HepG2 (cell line): ENCODE data around the gene FITM1. TPM values are rescaled to one million over a fixed set of nuclear protein-coding genes. Genes with fewer than 3 reads are reported as not detected.
A peak's percentile ranks its signal among the peaks of the same experiment; 100 is the strongest.

Experiments
- ATF7-NPFF ChIP-seq: sonication (generic); formaldehyde crosslinking; IDR thresholded peaks from 2 replicates; pipeline ENCODE4 v1.8.1; 2023; ENCODE audit warnings: mild to moderate bottlenecking, low read depth, missing genetic modification reagents, moderate library complexity
- CBFB ChIP-seq: sonication (generic); formaldehyde crosslinking; IDR thresholded peaks from 2 replicates; pipeline ENCODE4 v1.4.0; 2020; ENCODE audit warnings: missing genetic modification reagents
- KAT8 ChIP-seq: IDR thresholded peaks from 2 replicates; pipeline ENCODE4 v1.6.1; 2016; ENCODE audit warnings: missing genetic modification reagents, missing compliant biosample characterization
- NR1H2 ChIP-seq: sonication (generic); formaldehyde crosslinking; IDR thresholded peaks from 2 replicates; pipeline ENCODE4 v1.8.1; 2022; ENCODE audit warnings: low read depth, missing genetic modification reagents, borderline replicate concordance
- NRL ChIP-seq: sonication (generic); formaldehyde crosslinking; IDR thresholded peaks from 2 replicates; pipeline ENCODE4 v1.5.0; 2020; ENCODE audit warnings: missing genetic modification reagents, mild to moderate bottlenecking, moderate library complexity, borderline replicate concordance
- RAD21 ChIP-seq: fragments of 450-650 bp; formaldehyde crosslinking; IDR thresholded peaks from 2 replicates; pipeline ENCODE4 v1.5.0; 2020; ENCODE audit warnings: mild to moderate bottlenecking
- SNRNP70 ChIP-seq: fragments of 200-400 bp; formaldehyde crosslinking; IDR thresholded peaks from 2 replicates; pipeline ENCODE4 v1.6.1; 2017; ENCODE audit warnings: mild to moderate bottlenecking, low read depth, low read length, moderate library complexity
- SOX13 ChIP-seq, 3 experiments: fragments of 450-650 bp in 1 of 3; sonication (generic) in 1 of 3; formaldehyde crosslinking in 1 of 3; IDR thresholded peaks in 2 of 3; conservative IDR thresholded peaks in 1 of 3; 2 replicates each; pipeline versions ENCODE4 v1.5.0 to v1.6.1; 2016 to 2020; ENCODE audit warnings: antibody characterized with exemption in 1 of 3, mild to moderate bottlenecking in 1 of 3, missing compliant biosample characterization in 1 of 3, missing genetic modification reagents in 1 of 3, moderate library complexity in 1 of 3
- WIZ ChIP-seq: sonication (generic); formaldehyde crosslinking; IDR thresholded peaks from 2 replicates; pipeline ENCODE4 v1.5.1; 2020; ENCODE audit warnings: mild to moderate bottlenecking, missing genetic modification reagents
- ZBTB38 ChIP-seq: sonication (generic); formaldehyde crosslinking; IDR thresholded peaks from 2 replicates; pipeline ENCODE4 v1.5.1; 2020; ENCODE audit warnings: mild to moderate bottlenecking, missing genetic modification reagents
- ZMYM4 ChIP-seq: sonication (generic); formaldehyde crosslinking; IDR thresholded peaks from 2 replicates; pipeline ENCODE4 v1.8.1; 2023; ENCODE audit warnings: mild to moderate bottlenecking, missing genetic modification reagents
- ZNF383 ChIP-seq: sonication (generic); formaldehyde crosslinking; IDR thresholded peaks from 2 replicates; pipeline ENCODE4 v1.4.0; 2020; ENCODE audit warnings: missing genetic modification reagents, mild to moderate bottlenecking, borderline replicate concordance
- ZNF550 ChIP-seq: sonication (generic); formaldehyde crosslinking; IDR thresholded peaks from 2 replicates; pipeline ENCODE4 v1.4.0; 2020; ENCODE audit warnings: mild to moderate bottlenecking, missing genetic modification reagents, borderline replicate concordance
- ZNF83 ChIP-seq: sonication (generic); formaldehyde crosslinking; IDR thresholded peaks from 2 replicates; pipeline ENCODE4 v1.4.0; 2020; ENCODE audit warnings: missing genetic modification reagents, mild to moderate bottlenecking, borderline replicate concordance
- ZNF841 ChIP-seq: sonication (generic); formaldehyde crosslinking; IDR thresholded peaks from 2 replicates; pipeline ENCODE4 v1.8.1; 2023; ENCODE audit warnings: missing genetic modification reagents, borderline replicate concordance
- polyA plus RNA-seq, 8 experiments: library from polyadenylated mRNA; depleted of rRNA in 3 of 8; stranded (reverse) in 7 of 8; unstranded in 1 of 8; fragments of >200 nt; fragmentation: Illumina TruSeq in 4 of 8; extraction: Trizol in 4 of 8; gene quantifications; 2 replicates each; pipeline versions ENCODE4 v1.2.1 to v1.2.3, GENCODE V29; 2011 to 2016; ENCODE audit warnings: low read depth in 4 of 8, missing spikeins in 1 of 8, mixed read lengths in 1 of 8; ENCODE audit not compliant: insufficient read depth in 1 of 8
- total RNA-seq, 5 experiments: library from RNA; depleted of rRNA; stranded (reverse); fragments of >200 nt; fragmentation: Illumina TruSeq; extraction: Trizol; gene quantifications; 2 replicates each; pipeline ENCODE4 v1.2.3, GENCODE V29; 2016; ENCODE audit warnings: low read depth in 1 of 5
- TF ChIP-seq, protein P1 (sequence below): IDR thresholded peaks from 2 replicates; pipeline ENCODE4 v1.6.1; 2016; ENCODE audit warnings: low read depth, missing genetic modification reagents, missing compliant biosample characterization
- TF ChIP-seq, protein P2 (sequence below): sonication (generic); formaldehyde crosslinking; IDR thresholded peaks from 2 replicates; pipeline ENCODE4 v1.8.1; 2023; ENCODE audit warnings: mild to moderate bottlenecking, inconsistent platforms, moderate library complexity, missing genetic modification reagents, borderline replicate concordance
- TF ChIP-seq, protein P3 (sequence below): sonication (generic); formaldehyde crosslinking; IDR thresholded peaks from 2 replicates; pipeline ENCODE4 v1.5.1; 2020; ENCODE audit warnings: mild to moderate bottlenecking, missing genetic modification reagents, moderate library complexity

FITM1 gene
- total and polyA plus RNA-seq, 2 of the 13 experiments (the other 11 are each of a cell fraction or from before 2014, with no cell fraction given), result 2.7 to 5.8 TPM

DNA sequence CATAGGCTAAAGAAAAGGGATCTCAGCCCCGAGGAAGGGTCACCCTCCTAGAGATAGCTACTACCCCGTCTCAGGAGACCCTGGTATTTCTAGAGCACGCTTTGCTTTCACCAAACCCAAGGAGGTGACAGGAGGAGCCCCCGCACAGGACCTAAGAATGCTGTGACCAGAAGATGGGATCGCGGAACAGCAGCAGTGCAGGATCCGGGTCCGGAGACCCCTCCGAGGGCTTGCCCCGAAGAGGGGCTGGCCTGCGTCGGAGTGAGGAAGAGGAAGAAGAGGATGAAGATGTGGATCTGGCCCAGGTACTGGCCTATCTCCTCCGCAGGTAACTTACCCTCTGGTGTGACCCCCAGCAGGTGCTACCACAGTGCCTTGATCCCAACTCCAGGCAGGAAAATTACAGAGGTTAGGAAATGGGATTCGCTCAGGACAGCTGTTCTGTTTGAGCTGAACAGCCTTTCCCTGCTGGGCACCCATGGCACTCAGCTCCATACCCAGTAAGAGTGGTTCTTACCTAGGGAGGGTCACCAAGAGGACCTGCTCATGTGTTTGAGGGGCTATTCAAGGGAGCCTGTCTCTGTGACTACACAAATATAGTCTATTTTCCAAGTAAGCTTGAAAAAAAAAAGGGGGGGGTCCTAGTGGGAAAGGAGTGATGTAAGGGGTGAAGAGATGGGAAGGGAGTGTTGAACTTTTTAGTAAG is 14.9 kb upstream of the FITM1 start (continued):
- TF ChIP-seq ATF7-NPFF (CRISPR knock-in tag) (peak; percentile 64; the same call in 1 of the 2 replicates), NRL (CRISPR knock-in tag) (peak; percentile 90), NR1H2 (CRISPR knock-in tag) (no peak), CBFB (CRISPR knock-in tag) (no peak), RAD21 (CRISPR knock-in tag) (no peak), ZBTB38 (no peak; the same call in 1 of the 2 replicates), KAT8 (CRISPR knock-in tag) (no peak), WIZ (no peak), ZNF550 (0 out of 2 replicates have a peak, but pooled peaks have one; percentile 68), ZMYM4 (CRISPR knock-in tag) (no peak), SNRNP70 (no peak), ZNF841 (CRISPR knock-in tag) (no peak), ZNF83 (CRISPR knock-in tag) (0 out of 2 replicates have a peak, but pooled peaks have one; percentile 91), ZNF383 (CRISPR knock-in tag) (no peak), SOX13 (IDR thresholded peaks at IDR 0.05) (no peak), SOX13 (CRISPR knock-in tag; conservative IDR thresholded peaks at IDR 0.05 in 1 of 2, IDR thresholded peaks at IDR 0.05 in 1 of 2) (no peak)
- TF ChIP-seq, protein P1, sequence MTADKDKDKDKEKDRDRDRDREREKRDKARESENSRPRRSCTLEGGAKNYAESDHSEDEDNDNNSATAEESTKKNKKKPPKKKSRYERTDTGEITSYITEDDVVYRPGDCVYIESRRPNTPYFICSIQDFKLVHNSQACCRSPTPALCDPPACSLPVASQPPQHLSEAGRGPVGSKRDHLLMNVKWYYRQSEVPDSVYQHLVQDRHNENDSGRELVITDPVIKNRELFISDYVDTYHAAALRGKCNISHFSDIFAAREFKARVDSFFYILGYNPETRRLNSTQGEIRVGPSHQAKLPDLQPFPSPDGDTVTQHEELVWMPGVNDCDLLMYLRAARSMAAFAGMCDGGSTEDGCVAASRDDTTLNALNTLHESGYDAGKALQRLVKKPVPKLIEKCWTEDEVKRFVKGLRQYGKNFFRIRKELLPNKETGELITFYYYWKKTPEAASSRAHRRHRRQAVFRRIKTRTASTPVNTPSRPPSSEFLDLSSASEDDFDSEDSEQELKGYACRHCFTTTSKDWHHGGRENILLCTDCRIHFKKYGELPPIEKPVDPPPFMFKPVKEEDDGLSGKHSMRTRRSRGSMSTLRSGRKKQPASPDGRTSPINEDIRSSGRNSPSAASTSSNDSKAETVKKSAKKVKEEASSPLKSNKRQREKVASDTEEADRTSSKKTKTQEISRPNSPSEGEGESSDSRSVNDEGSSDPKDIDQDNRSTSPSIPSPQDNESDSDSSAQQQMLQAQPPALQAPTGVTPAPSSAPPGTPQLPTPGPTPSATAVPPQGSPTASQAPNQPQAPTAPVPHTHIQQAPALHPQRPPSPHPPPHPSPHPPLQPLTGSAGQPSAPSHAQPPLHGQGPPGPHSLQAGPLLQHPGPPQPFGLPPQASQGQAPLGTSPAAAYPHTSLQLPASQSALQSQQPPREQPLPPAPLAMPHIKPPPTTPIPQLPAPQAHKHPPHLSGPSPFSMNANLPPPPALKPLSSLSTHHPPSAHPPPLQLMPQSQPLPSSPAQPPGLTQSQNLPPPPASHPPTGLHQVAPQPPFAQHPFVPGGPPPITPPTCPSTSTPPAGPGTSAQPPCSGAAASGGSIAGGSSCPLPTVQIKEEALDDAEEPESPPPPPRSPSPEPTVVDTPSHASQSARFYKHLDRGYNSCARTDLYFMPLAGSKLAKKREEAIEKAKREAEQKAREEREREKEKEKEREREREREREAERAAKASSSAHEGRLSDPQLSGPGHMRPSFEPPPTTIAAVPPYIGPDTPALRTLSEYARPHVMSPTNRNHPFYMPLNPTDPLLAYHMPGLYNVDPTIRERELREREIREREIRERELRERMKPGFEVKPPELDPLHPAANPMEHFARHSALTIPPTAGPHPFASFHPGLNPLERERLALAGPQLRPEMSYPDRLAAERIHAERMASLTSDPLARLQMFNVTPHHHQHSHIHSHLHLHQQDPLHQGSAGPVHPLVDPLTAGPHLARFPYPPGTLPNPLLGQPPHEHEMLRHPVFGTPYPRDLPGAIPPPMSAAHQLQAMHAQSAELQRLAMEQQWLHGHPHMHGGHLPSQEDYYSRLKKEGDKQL, result no peak
- TF ChIP-seq, protein P2, sequence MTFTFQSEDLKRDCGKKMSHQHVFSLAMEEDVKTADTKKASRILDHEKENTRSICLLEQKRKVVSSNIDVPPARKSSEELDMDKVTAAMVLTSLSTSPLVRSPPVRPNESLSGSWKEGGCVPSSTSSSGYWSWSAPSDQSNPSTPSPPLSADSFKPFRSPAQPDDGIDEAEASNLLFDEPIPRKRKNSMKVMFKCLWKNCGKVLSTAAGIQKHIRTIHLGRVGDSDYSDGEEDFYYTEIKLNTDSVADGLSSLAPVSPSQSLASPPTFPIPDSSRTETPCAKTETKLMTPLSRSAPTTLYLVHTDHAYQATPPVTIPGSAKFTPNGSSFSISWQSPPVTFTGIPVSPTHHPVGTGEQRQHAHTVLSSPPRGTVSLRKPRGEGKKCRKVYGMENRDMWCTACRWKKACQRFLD (CRISPR knock-in tag), result no peak
- TF ChIP-seq, protein P3, sequence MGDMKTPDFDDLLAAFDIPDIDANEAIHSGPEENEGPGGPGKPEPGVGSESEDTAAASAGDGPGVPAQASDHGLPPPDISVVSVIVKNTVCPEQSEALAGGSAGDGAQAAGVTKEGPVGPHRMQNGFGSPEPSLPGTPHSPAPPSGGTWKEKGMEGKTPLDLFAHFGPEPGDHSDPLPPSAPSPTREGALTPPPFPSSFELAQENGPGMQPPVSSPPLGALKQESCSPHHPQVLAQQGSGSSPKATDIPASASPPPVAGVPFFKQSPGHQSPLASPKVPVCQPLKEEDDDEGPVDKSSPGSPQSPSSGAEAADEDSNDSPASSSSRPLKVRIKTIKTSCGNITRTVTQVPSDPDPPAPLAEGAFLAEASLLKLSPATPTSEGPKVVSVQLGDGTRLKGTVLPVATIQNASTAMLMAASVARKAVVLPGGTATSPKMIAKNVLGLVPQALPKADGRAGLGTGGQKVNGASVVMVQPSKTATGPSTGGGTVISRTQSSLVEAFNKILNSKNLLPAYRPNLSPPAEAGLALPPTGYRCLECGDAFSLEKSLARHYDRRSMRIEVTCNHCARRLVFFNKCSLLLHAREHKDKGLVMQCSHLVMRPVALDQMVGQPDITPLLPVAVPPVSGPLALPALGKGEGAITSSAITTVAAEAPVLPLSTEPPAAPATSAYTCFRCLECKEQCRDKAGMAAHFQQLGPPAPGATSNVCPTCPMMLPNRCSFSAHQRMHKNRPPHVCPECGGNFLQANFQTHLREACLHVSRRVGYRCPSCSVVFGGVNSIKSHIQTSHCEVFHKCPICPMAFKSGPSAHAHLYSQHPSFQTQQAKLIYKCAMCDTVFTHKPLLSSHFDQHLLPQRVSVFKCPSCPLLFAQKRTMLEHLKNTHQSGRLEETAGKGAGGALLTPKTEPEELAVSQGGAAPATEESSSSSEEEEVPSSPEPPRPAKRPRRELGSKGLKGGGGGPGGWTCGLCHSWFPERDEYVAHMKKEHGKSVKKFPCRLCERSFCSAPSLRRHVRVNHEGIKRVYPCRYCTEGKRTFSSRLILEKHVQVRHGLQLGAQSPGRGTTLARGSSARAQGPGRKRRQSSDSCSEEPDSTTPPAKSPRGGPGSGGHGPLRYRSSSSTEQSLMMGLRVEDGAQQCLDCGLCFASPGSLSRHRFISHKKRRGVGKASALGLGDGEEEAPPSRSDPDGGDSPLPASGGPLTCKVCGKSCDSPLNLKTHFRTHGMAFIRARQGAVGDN (CRISPR knock-in tag), result no peak
